GM21786 (cell line): Measurements from ENCODE around the gene SHLD1.
"Not testable (repeated sequence)": the region's sequence is repeated elsewhere in the genome, so short reads cannot be mapped to it uniquely, and the experiment has no call there.

Experiments
- ATAC-seq: cut with Tn5 transposase; IDR thresholded peaks from one replicate; pipeline ENCODE4 v1.9.1; 2021; ENCODE audit not compliant: unreplicated experiment

SHLD1 gene

DNA sequence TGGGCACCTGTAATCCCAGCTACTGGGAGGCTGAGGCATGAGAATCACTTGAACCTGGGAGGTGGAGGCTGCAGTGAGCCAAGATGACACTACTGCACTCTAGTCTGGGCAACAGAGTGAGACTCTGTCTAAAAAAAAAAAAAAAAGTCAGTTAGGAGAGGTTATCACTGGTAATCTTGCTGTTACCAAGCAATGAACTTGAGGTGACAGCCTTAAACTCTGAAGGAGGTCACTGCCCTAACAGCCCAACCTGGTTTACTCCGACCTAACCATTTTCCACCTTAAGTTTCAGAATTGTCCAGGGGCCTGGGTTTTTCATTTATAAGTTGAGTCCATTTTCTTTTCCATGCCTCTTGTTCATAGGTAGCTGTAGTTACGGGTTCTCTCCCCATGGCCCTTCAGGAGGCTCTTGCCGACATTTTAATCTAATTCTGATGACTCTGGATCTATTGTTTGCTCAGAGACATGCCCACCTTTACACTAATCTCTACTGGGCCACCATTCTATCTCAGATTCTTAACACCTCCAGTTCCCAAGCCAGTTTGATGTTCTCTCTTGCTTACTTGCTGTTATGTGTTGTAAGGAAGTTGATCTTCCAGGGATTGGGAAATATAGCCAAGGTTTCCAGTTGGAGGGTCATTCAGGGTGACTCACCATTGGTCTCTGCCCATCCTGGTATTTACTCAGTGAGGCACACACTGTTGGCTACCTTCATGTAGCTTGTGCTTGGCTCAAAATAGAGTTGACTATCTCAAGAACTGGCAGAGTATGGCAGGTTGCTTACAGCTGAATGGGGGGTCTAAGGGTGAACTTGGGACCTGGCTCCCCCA is 29.1 kb downstream of the SHLD1 start:
- no peak for ATAC-seq

DNA sequence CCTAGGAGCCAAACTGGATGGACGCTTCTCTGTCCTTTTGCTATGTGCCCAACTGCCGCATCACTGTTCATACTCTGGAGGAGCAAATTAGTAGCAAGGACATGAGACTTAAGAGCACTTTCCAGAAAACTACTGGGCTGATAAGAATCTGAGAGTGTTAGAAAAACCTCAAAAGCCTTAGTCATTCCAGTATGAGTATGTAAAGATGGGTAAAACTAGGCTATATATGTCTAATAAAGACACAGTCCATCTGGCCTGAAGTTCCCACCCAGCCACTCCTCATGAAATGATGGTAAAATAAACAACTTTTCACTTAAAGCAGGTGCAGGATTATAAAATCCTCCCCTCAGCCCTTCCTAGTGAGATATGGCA is 30.6 kb downstream of the SHLD1 start:
- no peak for ATAC-seq

DNA sequence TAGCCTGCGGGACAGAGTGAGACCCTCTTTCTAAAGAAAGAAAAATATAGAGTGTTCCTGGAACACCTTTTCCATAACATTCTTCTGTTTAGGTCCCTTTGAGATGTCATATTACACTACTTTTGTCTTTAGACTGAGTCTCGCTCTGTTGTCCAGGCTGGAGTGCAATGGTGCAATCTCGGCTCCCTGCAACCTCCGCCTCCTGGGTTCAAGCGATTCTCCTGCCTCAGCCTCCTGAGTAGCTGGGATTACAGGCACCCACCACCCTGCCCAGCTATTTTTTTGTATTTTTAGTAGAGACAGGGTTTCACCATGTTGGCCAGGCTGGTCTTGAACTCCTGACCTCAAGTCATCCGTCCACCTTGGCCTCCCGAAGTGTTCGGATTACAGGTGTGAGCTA is 31.2 kb downstream of the SHLD1 start:
- not testable (repeated sequence) for ATAC-seq

DNA sequence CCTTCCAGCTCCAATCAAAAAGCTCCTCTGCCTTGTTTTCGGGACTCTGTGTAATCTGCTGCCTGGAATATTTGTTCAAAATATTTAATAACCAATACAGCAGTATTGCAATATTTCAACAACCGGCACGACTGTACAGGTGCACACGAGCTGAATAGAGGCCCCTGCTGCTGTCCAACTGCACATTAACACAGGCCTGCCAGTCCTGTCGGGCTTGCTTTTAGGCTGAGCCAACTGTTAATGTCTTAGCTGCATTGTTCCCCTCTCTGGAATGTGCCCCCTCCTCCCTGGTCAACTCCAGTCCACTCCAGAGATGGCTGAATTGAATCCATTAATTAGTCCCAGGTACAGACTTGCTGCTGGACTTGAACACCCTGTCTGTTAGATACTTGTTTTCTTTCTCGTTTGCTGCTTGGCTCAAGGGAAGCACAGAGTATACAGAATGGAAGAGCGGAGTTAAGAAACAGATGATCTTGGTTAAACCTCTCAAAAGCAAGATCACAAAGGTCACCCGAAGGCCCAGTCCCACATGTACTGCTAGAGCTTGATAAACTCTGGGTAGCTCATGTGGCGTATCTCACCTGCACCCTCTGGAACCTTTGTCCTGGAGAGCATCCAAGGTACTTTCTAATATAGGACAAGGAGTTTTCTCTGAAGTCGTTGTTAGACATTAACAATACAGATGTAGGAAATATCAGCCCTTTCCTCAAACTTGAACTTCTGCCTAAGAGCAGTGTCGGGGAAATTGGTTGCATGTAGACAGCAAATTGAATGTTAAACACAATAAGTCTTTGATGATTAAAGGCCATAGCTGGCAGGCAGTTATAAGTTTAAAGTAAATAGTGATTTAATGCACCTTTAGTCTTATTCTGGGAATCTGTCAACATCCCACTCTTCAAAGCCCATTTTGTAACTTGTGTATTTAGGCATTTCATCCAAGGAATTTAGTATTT is 31.9 kb downstream of the SHLD1 start:
- ATAC-seq: no peak

DNA sequence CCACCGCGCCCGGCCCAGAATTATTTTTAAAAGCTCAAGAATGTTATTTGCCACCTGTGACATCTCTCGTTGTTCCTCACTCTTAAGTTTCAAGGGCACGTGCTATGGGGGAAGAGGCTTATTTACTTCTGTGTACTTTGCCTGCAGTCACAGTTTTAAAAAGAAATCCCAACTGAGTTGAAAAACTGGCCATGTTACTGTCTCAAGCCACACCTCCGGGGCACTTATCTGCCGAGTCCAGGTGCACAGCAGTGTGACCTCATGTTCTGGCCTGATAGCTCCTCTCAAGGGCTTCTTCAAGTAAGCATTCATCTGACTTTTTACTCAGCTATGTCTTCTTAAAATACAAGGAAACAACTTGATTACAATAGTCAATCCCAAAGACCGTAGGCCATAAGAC is 34.5 kb downstream of the SHLD1 start:
- no peak for ATAC-seq

DNA sequence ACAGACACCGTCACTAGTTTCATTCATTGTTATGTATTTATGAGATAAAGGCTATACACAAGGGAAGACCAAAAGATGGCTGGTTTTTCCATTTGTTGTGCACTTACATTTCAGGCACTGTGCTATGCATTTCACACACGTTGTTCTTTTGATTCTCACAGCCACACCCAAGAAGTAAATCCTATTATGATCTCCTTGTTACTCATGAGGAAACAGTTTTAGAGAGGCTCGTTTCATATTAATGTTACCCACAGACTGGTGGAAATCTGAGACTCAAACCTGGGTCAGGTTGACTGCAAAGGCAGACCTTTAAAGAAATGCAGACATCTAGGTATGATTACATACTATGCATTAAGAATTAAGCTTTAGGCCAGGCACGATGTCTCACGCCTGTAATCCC is 34.9 kb downstream of the SHLD1 start:
- no peak for ATAC-seq

DNA sequence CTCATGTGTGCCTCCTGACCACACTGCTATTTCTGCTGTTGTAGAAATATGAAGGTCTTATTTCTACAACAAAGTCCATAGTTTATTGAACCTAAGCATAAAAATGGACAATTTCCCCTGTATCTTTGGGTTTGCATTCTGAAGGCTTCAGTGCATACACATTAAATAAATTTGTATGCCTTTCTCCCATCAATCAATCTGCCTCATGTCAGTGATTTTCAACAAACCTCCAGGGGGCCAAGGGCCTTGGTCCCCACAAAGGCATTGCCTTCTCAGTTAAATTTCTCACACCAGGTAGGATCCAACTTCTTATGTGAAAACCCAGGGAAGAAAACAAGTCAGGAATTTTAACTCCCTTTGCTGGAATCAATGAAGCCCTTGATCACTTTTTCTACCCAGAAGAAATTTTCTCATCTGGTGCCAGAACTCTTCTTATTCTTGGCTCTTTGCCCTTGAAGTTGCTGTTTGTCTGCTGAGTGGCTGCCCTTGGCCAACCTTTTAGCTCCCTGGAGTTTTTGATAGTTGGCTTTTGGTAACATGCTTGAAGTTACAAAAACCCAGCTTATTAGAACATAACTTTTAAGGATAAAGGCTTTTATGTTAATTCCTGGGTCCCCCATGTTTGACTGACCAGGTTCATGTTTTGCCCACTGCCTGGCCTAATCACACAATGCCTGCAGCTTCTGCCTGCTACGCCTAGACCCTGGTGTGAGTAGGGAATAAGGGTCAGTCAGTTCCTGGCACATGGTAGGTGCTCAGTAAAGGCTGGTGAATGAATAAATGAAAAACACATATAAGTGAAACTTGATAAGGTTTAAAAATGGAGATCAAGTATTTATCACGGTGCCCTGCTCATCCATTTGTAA is 37.0 kb downstream of the SHLD1 start:
- ATAC-seq: no peak

DNA sequence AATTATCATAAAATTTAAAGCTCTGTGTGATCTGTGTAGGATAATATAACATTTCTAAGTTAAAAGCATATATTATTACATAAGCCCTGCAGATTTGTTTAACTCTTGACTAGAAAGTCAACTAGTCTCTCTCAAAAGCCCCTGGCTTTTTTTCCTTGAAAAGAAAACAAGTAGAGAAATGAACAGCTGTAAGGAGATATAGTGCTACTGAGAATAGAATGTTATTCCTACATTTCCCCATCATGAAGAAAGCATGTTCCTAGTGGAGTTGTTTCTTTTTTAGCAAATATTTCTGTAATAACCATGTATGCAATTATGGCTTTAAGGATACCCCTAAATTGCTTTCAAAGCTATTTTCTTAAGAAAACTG is 37.6 kb downstream of the SHLD1 start:
- no peak for ATAC-seq

DNA sequence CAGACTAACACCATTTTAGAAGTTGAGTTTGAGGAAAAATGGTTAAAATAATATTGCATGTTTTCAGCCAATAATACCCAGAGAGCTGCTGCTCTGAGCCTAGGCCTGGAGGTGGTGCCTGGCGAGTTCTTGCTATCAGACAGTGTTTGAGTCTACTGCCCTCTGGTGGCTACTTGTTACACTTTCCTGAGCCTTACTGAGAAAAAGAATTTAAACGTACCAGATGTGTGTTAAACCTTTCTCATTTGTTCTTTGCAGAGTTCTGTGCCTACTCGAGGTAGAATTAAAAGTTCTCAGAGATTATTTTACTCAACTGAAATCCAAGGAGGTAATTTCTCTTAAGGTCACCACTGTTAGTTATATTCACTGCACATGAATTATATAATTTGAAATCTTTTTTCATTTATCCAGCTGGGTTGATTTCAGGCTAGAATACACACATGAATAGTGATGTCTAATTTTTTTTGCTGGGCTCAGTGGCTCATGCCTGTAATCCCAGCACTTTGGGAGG is 38.2 kb downstream of the SHLD1 start:
- ATAC-seq: peak; percentile 86

DNA sequence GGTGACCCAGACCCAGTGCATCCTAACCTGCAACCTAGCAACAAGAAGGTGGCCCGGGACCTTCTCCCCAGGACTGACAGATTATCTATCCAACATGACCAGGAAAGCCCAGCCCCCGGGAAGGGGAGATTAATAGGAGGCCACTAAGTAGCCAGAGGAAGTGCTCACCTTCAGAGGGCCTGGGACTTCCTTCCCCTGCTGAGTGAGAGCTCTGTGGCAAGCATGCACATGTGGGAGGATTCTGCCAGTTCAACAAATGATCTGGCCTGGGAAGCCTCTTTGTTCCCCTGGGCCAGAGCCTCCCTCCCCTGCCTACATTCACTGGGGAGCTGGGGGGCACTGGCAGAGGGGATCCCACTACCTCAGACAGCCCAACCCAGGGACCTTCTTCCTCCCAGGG is 39.6 kb downstream of the SHLD1 start:
- ATAC-seq: no peak

DNA sequence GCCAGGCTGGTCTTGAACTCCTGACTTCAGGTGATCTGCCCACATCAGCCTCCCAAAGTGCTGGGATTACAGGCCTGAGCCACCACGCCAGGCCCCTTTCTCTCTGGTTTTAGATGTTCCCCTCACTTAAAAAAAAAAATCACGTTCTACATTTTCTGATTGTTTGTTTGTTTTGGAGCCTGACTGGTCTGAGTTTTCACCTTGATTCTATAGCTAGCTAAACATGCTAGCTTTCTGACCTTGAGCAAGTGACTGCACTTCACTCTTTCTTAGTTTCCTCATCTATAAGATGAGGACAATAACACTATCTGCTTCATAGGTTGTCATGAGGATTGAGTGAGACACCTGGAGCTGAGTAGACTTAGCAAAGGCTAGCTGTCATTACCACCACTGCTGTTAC is 43.7 kb downstream of the SHLD1 start:
- no peak for ATAC-seq

DNA sequence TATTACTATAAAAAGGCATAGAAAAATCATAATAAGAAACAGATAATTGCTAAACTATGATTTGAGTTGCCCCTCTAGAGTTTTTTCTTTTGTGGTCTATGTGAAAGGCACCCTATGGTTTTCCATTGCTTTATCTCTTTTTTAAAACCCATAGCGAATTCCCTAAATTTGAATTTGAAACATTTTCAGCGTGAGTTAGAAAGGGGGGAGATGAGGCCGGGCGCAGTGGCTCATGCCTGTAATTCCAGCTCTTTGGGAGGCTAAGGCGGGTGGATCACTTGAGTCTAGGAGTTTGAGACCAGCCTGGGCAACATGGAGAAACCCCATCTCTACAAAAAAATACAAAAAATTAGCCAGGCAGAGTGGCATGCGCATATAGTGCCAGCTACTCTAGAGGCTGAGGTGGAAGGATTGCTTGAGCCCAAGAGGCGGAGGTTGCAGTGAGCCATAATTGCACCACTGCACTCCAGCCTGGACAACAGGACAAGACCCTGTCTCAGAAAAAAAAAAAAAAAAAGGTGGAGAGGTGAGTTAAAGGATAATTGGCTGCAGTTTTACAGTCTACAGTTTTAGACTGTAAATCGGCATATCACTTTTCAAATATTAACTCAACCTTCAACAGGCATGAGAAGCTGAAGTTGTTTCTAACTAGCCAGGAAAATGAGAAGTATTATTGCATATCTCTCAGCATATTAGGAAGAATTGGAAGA is 46.3 kb downstream of the SHLD1 start:
- ATAC-seq: no peak

DNA sequence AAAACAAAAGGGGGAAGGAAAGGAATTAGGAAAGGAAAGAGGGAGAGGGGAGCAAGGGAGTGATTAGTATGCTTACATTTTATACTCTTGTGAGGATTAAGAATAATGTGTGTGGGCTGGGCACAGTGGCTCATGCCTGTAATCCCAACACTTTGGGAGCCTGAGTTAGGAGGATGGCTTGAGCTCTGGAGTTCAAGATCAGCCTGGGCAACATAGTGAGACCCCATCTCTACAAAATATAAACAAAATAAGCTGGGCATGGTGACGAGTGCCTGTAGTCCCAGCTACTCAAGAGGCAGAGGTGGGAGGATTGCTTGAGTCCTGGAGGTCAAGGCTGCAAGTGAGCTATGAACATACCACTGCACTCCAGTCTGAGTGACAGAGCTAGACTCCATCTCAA is 47.0 kb downstream of the SHLD1 start:
- no peak for ATAC-seq

DNA sequence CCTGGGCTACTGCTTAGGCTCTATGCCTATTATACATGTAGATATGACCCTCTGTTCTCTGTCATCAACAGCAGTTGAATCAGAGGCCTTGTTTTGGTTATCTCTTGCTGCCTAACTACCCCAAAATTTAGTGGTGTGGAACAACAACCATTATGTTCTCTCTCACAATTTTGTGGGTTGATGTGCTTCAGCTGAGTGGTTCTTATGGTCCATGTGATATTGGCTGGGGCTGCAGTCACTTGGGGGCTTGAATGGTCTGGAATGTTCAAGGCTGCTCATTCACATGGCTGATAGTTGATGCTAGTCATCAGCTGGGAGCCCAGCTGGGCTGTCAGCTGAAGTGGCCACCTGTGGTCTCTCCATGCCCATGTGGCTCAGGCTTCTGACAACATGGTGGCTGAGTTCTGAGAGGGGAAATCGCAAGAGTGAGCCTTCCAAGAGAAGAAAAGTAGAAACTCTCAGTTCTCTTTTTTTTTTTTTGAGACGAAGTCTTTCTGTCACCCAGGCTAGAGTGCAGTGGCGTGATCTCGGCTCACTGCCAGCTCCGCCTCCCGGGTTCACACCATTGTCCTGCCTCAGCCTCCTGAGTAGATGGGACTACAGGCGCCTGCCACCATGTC is 47.8 kb downstream of the SHLD1 start:
- peak; percentile 93 for ATAC-seq

DNA sequence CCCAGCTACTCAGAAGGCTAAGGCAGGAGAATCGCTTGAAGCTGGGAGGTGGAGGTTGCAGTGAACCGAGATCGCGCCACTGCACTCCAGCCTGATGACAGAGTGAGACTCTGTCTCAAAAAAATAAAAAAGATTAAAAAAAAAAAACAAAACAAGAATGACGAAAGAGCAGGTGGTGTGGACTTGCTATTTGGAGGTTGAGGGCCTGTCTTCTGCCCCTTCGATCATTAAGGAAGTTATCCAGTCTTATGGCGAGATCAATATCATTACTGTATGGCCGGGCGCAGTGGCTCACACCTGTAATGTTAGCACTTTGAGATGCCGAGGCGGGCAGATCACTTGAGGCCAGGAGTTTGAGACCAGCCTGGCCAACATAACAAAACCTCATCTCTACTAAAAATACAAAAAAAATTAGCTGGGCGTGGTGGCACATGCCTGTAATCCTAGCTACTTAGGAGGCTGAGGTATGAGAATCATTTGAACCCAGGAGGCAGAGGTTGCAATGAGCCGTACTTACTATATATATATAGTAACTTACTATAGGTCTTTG is 53.6 kb downstream of the SHLD1 start:
- not testable (repeated sequence) for ATAC-seq

DNA sequence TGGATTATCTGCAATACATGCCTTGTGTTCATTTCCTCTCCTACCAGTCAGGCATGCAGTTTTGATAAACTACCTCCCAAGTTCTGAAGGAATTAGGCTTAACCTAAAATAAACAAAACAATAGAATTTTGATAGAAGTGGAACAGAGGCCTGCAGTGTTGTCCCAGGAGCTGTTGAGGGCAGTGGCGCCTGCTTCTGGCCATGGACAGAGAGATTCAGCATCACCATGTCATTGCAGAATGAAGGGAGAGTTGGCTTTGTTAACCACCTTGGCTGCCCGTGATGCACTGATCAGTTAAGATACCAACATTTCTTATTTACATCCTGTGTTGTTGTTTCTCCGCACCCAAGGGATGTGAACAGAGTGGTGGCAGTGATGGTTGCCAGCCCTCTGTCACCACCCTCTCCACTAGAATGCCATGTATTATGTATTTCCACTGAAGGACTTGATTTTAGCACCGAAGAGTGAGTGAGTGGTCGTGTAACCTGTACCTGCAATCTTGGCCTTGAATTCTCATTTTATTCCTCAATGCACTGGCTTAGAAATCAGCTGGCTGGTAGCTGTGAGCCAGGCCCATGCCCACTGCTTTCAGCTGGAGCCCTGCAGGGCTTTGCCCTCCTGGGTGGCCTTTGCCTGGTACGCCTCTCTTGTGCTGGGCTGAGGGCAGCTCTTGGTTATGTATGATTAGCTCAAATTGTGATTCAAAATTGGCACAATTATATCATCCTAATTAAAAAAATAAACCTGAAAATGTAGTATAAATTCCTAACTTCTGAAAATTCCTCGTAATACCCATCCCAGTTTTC is 56.5 kb downstream of the SHLD1 start:
- ATAC-seq: no peak

DNA sequence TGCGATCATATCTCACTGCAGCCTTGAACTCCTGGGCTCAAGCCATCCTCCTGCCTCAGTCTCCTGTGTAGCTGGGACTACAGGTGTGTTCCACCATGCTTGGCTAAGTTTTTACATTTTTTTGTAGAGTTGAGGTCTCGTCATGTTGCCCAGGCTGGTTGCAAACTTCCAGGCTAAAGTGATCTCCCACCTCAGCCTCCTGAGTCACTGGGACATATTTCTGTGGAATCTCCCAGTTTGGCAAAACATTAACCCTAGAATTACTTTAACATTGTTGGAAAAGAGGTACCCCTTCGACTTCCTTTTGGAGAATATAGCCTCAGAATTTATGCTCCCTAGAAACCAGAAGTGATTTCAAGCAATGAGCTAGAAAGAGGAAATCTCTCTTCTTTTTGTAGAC is 57.2 kb downstream of the SHLD1 start:
- no peak for ATAC-seq

DNA sequence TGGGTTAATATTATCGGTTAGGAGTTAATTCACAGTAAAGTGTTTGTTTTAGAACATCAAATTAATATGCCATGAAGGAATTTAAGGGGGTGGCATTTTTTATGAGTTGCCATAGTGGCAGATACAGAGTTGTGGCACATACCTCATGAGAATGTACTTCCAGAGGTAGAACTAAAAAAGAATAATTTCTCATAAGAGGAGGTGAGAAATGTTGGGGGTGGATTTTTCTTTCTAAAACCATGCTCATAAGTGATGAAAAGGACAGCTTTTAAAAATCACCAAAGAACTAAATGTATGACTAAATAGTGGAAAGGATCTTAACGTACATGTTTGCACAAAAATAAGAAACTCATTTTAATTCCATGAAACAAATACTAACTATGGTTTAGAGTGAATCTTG is 58.7 kb downstream of the SHLD1 start:
- ATAC-seq: no peak

DNA sequence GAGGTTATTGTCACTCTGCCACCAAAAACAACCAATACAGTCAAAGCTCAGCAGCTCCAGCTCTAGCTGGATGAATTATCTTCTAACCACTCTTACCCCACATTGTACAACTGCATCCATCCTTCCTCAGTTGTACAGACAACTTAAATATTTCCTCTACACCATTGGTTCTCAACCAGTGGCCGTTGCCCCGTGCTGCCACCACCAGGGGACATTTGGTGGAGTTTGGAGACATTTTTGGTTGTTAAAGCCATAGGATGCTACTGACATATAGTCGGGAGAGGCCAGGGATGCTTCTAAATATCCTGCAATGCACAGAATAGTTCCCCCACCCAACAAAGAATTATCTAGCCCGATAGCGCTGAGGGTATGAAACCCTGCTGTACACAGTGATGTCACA is 59.3 kb downstream of the SHLD1 start:
- no peak for ATAC-seq
